GDM1 (cell line): Measurements from ENCODE around the gene ARHGAP27.
"Not testable (repeated sequence)": the region's sequence is repeated elsewhere in the genome, so short reads cannot be mapped to it uniquely, and the experiment has no call there.

Experiments
- DNase-seq: peaks from one replicate; lab custom pipeline; 2025; lab: John Stamatoyannopoulos, UW

Gene ARHGAP27

DNA sequence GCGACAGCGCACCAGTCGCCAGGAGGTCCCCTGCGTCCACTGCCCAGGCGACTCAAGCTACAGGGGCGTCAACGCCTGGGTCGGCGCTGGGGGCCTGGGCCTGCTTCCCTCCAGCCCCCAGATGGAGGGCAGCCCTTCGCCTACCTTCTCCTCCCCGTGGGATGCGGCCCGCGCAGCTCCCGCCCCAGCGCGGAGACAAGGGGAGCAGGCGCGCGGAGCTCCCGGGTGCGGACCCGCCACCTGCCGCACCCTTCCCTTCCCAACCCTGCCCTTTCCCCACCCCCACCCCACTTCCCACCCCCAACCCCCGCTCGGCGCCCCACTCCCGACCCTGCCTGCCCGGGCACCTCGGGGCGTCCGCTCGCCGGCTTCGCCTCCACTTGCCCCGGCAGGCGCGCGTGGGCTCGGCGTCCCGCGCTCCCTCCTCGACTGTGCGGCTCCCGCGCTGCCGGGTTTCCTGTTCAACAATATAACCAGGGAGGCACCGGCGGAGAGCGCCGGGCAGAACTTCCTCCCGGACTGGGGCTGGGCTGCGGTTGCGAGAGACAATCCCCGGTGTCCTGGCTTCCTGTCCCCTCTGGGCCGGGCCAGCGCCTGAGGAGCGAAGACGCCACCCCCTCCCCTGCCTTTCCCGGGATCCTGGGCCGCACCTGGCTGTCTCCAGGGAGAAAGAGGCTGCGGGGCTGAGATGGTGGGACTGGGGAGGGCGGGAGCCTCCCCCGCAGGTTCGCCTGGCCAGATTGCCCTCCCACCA is at the start of gene ARHGAP27:
Gene ARHGAP27 (minus strand): TSS at position 466 of the 754 bp plus-strand sequence. CDS start 2,591 bp downstream, outside the sequence.
- DNase-seq: peak; percentile 49

- DNase-seq: not testable (repeated sequence)
Observed at GRCh38 chr17:45482317-45482716, 49.6 kb upstream of the ARHGAP27 start.

DNA sequence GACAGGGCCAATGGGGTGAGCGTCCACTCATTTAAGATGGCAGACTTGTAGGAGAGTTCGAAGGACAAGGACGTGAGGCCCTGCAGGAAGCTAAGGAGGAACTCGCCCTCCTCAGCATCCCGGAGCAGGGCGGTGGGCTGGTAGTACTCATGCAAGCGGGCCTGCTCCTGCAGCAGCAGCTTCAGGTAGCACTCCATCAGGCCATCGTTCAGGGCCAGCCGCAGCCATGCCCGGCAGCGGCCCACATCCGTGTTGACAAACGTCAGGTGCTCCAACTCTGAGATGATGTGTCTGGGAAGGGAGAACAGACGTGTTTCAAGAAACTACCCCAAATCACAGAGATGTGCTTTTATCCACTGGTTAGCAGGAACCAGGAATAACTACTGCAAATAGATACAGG is 42.8 kb upstream of the ARHGAP27 start:
- not testable (repeated sequence) for DNase-seq

DNA sequence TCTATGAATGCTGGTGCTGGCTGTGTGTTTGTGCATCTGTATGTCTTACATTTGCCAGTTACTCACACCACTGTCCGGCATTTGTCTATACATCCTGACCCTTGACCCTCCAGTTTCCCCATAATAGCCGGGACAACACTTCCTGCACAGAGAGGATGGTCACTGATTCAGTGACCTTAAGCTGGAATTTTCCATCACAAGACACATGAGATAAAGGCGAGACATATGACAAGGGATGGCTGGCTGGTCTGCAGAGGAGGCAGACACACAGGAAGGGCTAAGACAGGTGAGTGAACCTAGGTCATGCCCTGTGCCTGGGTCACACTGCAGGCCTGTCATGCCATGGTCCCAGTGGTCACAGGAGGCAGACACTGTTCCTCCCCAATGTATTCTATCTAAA is 39.6 kb upstream of the ARHGAP27 start:
- DNase-seq: not testable (repeated sequence)

- DNase-seq: not testable (repeated sequence)
Observed at GRCh38 chr17:45469204-45469563, 36.5 kb upstream of the ARHGAP27 start.

GRCh38 chr17:45468293-45469203 is 35.9 kb upstream of the ARHGAP27 start:
- DNase-seq: not testable (repeated sequence)

DNA sequence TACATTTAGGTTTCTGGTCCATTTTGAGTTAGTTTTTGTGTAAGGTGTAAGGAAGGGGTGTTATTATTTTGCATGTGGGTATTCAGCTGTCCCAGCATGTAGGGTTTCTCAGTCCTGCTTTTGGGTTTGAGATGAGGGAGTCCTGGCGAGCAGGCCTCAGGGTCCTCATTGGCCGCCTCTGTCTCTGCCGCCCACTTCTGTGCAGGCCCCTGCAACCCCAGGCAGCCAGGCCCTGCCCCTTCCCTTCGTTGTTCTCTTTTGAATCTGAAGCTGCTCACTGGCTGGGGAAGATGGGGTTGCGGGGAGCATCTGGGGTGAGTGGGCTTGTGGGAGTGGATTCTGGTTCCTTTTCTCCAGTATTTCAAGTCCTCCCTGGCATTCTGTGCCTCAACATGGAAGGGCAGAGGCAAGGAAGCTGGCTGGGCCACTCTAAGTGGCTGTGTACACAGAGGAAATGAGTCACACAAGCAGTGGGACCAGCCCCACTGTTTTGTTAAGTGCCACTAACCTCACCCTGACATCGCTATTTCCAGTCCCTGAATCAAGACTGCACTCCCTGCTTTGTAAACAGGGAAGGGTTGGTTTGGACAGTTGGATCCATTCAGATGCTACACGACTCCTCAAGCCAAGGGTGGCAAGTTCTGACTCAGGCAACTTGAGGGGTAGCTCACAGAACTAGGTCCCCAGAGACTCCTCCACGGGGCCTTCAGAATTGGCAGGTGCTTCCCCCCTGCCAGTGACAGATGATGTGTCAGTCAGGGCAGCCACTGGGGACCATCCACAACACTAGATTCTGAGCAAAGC is 29.1 kb upstream of the ARHGAP27 start:
- peak; percentile 43 for DNase-seq

- DNase-seq: not testable (repeated sequence)
Observed at GRCh38 chr17:45460422-45460821, 27.8 kb upstream of the ARHGAP27 start.

DNA sequence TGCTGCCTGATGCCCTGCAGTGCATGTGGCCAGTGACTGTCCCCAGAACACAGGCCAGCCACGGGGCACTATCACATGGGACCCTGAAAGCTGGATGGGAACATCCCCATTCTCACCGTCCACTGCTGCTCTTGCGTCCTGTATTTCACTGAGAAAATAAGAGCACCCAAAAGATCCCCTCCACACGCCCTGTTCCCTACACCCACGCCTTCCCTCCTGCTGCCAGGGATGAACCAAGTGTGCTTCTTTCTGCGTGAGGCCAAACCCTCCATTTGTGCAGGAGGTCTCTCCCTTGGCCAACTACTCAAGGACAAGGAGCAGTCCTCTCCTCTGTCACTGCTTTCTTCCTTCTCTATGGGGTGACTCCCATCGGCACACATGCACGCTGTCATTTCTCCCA is 21.7 kb upstream of the ARHGAP27 start:
- not testable (repeated sequence) for DNase-seq

- not testable (repeated sequence) for DNase-seq
Observed at GRCh38 chr17:45453731-45454130, 21.1 kb upstream of the ARHGAP27 start.

DNA sequence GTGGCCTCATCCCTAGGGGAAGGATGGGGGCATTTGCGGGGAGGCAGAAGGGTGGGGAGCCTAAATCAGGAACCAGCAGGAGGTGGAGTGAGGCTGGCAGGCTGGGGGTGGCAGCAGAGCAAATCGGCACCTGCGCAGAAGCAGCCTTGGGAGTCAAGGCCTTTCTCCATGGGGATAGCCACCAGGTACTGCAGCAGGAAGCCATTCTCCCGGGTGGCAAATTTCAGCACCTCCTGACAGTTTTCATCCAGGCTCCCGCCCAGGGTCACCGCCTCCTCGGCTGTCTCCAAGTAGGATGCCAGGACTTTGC is 20.5 kb upstream of the ARHGAP27 start:
- not testable (repeated sequence) for DNase-seq

DNA sequence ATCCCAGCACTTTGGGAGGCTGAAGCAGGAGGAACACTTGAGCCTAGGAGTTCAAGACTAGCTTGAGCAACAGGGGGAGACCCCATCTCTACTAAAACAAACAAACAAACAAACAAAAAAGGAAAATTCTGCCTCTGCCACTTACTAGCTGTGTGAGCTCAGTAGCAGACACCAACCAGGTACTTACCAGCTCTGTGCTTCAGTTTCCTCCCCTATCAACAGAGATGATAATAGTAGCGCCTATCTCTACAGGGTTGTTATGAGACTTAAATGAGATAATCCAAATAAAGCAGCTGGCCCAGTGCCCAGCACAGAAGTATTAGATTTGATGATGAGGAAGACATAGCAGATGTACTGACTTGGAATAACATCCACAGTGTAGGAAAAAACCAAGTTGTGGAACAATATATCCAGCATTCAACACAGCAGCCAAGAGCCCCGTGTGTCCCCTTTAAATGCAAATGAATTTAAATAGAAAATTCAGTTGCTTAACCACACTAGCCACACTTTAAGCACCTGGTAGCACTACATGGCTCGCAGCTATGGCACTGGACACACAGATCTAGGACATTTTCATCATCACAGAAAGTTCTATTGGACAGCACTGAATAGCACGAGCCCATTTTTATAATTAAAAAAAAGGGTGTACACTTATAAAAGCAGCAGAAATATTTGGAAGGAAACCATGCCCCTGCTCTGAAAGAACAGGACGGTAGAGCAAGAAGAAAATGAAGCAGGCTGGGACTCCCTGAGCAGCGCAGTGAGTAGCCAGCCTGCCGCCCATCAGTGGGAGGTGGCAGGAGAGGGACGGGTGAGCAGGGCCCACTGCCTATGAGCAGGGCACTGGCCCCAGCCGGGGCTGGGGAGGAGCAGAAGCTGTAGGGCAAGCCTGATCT is 19.9 kb upstream of the ARHGAP27 start:
- DNase-seq: not testable (repeated sequence)

GRCh38 chr17:45451660-45452059 is 19.0 kb upstream of the ARHGAP27 start:
- not testable (repeated sequence) for DNase-seq

DNA sequence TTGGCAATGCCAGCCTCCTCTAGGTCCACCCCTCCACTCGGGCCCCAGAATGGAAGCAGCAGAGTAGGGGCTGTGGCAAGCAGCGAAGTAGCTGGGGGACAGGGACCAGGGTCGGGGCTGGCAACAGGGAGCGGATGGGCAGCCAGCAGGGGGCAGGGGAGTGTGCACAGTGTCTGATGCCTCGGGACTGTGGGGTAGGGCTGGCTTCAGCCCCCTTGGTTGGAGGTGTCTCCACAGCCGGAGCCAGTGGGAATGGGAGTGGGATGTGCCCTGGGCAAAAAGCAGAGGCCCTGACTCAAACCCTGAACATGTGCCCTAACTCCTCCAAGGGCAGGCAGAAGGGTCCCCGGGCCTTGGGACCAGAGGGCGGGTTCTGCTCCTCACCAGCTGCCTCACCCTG is 18.5 kb upstream of the ARHGAP27 start:
- DNase-seq: no peak

DNA sequence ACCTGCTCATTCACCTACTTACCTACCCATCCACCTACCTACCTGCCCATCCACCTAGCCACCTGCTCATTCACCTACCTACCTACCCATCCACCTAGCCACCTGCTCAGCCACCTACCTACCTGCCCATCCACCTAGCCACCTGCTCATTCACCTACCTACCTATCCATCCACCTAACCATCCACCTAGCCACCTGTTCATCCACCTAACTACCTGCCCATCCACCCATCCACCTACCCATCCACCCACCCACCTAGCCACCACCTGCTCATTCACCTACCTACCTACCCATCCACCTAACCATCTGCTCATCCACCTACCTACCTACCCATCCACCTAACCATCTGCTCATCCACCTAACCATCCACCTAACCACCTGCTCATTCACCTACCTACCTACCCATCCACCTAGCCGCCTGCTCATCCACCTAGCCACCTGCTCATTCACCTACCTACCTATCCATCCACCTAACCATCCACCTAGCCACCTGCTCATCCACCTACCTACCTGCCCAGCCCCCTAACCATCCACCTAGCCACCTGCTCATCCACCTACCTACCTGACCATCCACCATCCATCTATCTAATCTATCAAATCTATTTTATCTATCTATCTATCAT is 17.1 kb upstream of the ARHGAP27 start:
- DNase-seq: not testable (repeated sequence)

DNA sequence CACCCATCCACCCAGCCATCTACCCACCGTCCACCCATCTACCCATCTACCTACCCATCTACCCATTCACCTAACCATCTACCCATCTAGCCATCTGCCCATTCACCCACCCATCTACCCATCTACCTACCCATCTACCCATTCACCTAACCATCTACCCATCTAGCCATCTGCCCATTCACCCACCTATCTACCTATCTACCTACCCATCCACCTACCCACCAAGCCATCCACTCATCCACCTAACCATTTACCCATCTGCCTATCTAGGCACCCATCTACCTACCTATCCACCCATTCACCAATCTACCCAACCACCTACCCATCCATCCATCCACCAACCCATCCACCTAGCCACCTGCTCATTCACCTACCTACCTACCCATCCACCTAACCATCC is 16.6 kb upstream of the ARHGAP27 start:
- DNase-seq: not testable (repeated sequence)

DNA sequence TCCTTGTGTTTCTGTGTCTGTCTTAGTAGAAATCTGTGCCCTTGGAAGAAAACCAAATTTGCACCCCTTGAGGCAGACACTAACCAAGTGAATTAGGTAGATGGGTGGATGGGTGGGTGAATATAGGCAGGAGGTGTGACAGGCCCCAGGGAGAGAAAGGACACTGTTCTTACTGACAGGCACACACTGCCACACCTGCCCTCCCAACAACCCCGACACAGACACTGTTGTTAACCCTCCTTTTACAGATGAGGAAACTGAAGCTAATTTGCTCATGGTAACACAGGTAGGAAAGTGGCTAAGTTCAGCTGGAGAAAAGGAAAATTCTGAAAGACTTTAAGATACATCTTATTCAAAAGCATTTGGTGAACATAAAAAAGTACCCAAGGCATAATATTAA is 15.8 kb upstream of the ARHGAP27 start:
- DNase-seq: not testable (repeated sequence)

DNA sequence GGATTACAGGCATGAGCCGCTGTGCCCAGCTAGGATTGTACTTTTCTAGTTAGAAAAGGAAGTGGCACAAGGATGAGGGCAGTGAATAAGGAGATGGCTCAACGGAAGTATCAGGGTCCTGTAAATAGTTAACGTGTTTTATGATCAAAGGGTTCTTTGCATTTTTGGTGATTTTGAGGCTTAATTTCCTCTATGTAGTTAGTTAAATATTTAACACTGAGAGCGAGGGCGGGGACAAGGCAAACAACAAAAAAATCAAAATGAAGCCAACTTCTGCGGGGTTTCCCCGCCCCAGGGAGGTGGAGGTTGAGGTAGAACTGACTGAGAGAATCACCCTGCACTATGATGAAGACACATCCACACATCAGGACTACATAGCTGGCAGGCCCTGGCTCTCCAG is 15.4 kb upstream of the ARHGAP27 start:
- not testable (repeated sequence) for DNase-seq

DNA sequence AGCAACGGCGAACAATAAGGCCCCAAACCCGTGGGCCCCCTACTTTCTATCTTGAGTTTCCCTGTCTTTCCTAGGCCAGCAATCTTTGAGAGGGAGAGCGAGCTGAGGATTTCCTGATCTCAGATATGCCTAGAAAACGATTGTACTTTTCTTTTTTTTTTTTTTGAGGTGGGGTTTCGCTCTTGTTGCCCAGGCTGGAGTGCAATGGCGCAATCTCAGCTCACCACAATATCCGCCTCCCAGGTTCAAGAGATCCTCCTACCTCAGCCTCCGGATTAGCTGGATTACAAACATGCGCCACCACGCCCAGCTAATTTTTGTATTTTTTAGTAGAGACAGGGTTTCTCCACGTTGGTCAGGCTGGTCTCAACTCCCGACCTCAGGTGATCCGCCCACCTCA is 15.0 kb upstream of the ARHGAP27 start:
- DNase-seq: not testable (repeated sequence)

DNA sequence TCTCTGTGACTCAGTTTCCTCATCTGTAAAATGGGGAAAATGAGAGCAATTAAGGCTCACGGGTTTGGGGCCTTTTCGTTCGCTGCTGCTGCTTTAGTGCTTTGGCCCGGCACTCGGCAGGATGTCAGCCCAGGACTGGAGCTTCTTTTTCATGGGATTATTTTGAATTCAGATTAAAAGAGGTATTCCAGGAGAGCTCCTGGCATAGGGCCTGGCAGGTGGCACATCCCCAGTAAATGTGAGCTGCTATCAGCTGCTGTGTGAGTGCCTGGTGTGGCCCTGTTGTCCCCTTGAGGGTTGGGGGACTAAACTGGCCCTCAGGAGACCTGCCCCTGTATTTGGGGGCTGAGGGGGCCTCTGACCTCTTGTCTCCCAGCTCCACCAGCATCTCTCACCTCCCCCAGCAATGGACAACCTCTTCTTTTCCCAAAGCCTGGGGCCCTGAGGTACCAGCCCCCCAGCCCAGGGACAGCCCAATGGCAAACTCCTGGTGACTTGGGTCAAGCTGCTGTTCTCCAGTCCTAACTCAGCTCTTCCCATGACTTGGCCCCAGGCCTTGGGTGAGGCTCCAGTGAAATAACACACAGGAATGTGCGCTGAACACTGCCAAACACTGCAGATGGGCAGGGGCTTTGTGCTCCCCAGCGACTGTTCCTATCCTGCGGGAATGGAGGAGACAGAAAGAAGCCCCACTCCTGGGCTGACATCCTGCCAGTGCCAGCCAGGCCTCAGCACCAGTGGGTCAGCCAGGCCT is 14.4 kb upstream of the ARHGAP27 start:
- DNase-seq: not testable (repeated sequence)
